Stimulated activated CD4-positive, alpha-beta T cell treated with anti-CD3 and anti-CD28 coated beads, Interleukin-12 subunit alpha, Interleukin-12 subunit beta, amount 100 ng/mL, for 4 hours (primary cell): ENCODE data around the gene LRRC37A.
"Not testable (repeated sequence)": the region's sequence is repeated elsewhere in the genome, so short reads cannot be mapped to it uniquely, and the experiment has no call there.

Source experiments
- DNase-seq: peaks from one replicate; pipeline ENCODE4 v3.0.0-alpha.2; 2020

The LRRC37A gene

GRCh38 chr17:46290906-46291546 lies 3.9 kb upstream of the LRRC37A start:
- not testable (repeated sequence) for DNase-seq

- DNase-seq = not testable (repeated sequence)
These were observed 3.3 kb upstream of the LRRC37A start for GRCh38 chr17:46291618-46292017.

DNA sequence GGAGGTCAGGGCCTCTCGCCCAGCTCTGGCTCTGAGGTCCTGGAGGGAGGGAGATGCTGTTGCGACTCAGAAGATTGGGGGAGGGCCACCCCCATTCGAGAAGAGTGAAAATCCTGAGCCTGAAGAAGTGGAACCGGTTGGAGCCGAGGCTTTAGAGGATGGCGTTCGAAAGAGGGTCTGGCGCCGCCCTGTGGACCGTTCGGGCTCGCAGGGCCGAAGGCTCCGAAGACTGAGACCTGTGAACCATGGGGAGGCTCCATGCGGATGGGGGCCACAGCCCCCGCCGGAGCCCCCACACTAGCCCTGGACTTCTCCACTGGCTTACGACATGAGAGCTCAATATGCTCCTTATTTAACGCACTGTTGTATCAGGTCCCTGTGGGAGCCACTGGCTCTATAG lies 46.3 kb downstream of the LRRC37A start:
- DNase-seq = not testable (repeated sequence)

- DNase-seq = not testable (repeated sequence)
These were observed 47.2 kb downstream of the LRRC37A start for GRCh38 chr17:46342131-46342530.

- DNase-seq = not testable (repeated sequence)
These were observed 53.4 kb downstream of the LRRC37A start for GRCh38 chr17:46348345-46348744.

GRCh38 chr17:46349060-46349459 lies 54.1 kb downstream of the LRRC37A start:
- DNase-seq = not testable (repeated sequence)

DNA sequence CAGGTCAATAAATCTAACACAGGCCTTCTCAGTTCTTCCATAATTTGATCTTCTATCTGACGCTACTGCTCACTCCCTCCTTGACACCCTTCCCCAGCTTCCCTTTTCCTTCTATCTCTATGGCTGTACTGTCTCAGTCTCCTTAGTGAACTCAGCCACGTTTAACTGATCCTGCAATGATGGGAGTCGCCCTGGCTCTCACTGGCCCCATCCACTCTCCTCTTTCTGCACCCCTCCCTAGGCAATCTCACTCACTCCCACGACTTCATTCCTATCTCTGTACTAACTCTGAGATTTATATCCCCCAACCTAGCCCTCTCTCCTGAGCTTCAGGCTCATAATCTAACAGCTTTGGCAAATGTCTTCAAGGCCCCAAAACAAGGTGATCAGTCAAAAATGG lies 58.9 kb downstream of the LRRC37A start:
- DNase-seq = not testable (repeated sequence)

DNA sequence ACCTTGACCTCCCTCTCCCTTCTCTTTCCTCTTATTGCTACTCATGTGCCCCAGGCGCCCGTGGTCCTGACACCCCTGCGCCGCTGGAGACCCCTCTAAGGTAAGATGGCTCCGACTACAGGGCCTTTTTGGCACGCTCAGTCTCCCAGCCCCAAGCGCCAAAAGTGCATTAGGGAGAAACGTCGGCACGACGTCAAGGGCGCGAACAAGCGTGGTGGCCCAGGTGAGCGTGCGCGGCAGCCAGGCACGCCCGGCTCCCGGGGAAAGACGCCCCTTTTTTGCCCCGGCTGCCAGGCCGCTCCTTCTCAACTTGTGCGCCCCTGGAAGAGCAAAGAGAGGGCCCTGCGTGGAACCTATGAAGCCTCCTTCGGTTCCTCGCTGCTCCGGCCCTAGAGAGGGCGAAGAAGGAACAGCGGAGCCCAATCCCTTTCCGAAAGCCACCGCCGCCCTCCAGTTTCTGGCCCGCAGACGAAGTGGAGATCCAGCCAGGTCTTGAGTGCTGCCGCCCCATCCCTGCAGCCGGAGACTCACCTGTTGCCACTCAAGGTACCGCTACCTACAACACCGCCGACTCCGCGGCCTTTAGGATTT lies 66.3 kb downstream of the LRRC37A start:
- DNase-seq = not testable (repeated sequence)

DNA sequence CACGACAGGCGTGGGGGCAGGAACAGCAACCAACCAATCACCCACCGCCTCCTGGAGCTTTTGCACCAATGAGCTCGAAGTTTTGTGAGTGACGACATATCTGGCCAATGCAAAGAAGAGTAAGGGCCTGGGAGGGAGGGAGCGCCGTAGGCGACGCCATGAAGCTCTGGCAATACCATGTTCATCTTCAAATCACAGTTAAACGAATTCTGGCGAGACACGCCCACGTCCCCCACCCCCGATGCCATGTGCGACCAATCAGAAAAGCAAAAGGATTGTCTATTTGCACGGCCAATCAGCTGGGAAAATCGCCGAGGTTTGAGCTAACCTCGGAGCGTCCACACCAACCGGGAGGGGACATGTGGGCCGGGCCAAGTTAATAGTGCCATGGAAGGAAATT lies 66.8 kb downstream of the LRRC37A start, which contains the start of gene ARL17B:
Gene ARL17B (minus strand): TSS at position 12 of the 400 bp plus-strand sequence. CDS start 3,369 bp downstream, outside the sequence.
- peak; percentile 75 for DNase-seq

DNA sequence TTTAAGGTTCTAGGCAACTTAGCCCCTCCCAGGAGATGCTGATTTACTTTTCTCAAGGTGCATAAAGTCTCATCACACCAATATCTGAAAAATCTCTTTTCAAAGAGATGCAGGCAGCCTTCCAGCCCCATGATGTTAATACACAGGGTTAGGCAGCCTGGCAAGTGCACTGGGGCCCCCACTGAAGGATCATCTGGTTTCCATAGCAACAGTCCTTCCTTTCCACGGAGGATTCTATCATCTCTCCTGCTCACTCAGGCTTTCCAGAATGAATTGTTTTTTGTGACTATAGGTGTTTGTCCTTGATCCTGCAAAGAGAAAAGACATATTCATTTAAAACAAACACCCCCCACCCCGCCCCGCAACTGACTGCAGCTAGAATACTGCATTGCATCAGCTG lies 72.6 kb downstream of the LRRC37A start:
- not testable (repeated sequence) for DNase-seq

DNA sequence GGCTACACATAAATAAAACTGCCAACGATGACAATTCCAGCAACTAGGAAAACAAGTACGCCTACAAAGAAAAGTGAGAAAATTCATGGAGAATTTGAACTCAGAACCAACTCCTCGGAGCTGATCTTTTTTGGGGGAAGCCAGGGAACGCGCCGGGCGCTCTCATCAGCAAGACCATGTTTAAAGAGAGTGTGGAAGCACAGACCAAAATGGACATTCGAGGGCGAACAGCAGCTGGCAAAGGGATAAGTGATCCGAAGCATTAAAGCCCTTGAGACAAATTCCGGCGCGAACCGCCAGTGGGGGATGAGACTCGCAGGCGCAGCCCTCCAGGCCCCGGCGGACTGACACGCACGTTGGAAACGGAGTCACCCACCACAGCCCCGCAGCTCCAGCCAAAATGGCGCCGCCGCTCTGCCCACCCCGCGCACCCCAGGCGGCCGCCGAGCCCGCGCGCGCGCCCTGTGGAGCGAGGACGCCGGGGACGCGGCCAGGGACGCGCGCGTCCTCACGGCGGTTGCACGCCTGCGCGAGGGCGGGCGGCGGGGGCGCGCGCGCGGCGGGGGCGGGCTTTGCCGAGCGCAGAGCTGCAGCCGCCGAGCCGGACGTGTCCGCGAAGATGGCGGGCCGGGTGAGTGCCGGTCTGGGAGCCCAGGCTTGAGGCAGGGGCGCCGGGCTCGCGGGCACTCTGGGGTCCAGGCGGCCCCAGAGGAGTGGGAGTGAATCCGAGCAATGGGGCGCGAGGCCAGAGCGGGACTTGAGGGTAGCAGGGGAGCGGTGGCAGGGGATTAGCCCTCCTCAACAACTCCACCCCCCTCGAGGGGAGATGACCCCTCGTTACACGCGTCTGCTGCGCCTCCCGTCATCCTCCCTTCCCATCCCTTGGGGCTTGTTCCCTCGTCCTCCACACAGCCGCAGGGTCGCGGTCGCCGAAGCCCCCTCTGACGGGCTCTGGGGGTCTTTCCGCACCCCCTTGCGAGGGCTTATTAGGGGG lies 77.6 kb downstream of the LRRC37A start:
- not testable (repeated sequence) for DNase-seq

GRCh38 chr17:46373418-46373817 lies 78.5 kb downstream of the LRRC37A start:
- DNase-seq = not testable (repeated sequence)

GRCh38 chr17:46383118-46383517 lies 88.2 kb downstream of the LRRC37A start:
- not testable (repeated sequence) for DNase-seq

- not testable (repeated sequence) for DNase-seq
These were observed 90.6 kb downstream of the LRRC37A start for GRCh38 chr17:46385491-46385890.
